ENCODE results near the gene ENPP4. TPM values are rescaled to one million over a fixed set of nuclear protein-coding genes. Genes with fewer than 3 reads are reported as not detected.

The ENPP4 gene
- total RNA-seq, 1 donor from 2014 or later: 4.7 TPM

Other genes with a start within 250 kb of the ENPP4 start
- gene CLIC5, start 114.1 kb upstream of the ENPP4 start, total RNA-seq: 2.6 and 3.6 TPM in 2 replicates
- not detected in 2 replicates for gene ENPP5, start 41.0 kb downstream of the ENPP4 start, total RNA-seq